HL-60/S4 treated with retinoic acid at 250 ng/mL for 4 days and 3 days (cell line): ENCODE data around the gene TRPC6.
"Not testable (repeated sequence)": the region's sequence is repeated elsewhere in the genome, so short reads cannot be mapped to it uniquely, and the experiment has no call there.

Experiments
- in situ Hi-C: fragments of 300-500 bp; cut with MboI; formaldehyde crosslinking; loops from 2 replicates; pipeline ENCODE4 v1.7.0; 2022; ENCODE audit warnings: low sequenced_read_pairs

TRPC6 gene

GRCh38 chr11:101458161-101458560, 125.6 kb downstream of the TRPC6 start:
- in situ Hi-C loops, result no loop called here

- in situ Hi-C loops, result no loop called here
Observed at GRCh38 chr11:101456812-101457211, 127.0 kb downstream of the TRPC6 start.

DNA sequence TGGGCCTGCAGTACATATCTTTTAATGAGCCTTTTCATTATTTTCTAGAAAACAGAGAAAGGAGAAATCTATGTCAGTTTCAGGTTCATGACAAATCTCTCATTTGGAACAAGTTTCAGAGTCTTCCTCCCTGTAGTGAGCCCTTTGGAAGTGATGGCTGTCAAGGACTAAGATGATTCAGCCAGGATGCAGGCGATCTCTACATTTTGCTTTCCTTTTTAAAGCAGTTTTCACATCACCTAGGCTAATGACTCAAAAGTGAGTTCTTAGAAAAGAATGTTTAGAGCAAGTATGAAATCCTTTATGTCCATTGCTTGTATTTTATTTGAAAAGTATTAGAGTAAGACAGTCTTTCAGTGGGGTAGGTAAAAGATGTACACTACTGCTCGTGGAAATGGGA, 130.1 kb downstream of the TRPC6 start:
- in situ Hi-C loops, result no loop called here

DNA sequence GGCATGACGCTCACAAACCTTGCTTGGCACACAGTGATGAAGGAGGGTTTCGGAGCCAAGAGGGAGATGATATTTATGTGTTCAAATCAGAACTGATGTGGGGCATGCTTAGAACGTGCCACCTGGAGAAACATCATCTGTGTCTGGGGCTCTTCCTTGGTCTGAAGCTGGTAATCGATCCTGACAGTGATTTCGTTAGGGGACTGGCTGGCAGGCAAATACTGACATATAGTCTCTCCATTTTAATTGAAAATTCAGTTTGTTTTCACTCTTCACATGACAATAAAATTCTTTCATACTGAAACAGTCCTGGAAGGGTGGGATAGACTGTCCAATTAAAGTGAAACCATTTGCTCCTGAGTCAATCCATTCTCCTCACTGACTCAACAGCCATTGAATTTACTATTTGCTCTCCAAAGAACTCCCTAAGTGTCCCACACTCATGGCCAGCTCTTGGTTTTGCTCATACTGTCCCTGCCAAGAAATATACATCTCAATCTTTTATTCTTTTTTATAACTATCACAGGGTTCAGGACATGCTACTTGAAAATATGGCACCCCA, 134.8 kb downstream of the TRPC6 start:
- in situ Hi-C loops, result no loop called here

DNA sequence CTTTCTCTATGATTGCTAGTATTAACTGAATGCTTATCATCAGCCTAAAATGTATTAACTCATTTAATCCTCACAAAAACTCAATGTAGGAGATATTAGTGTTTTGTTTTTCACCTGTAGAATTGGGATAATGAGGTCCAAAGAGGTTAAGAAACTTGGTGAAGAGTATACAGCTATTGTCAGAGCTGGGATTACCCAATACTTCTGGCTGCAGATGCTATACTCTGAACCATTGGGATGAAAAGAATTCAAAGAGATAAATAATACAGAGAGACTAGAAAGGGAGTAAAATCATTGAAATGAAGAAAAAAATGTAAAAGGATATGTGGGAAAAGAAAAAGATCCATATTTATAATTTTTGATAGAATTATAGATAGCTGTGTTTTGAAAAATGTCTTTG, 137.1 kb downstream of the TRPC6 start:
- in situ Hi-C loops, result no loop called here

- in situ Hi-C loops, result no loop called here
Observed at GRCh38 chr11:101446238-101446637, 137.6 kb downstream of the TRPC6 start.

- in situ Hi-C loops, result no loop called here
Observed at GRCh38 chr11:101445761-101446160, 138.0 kb downstream of the TRPC6 start.

DNA sequence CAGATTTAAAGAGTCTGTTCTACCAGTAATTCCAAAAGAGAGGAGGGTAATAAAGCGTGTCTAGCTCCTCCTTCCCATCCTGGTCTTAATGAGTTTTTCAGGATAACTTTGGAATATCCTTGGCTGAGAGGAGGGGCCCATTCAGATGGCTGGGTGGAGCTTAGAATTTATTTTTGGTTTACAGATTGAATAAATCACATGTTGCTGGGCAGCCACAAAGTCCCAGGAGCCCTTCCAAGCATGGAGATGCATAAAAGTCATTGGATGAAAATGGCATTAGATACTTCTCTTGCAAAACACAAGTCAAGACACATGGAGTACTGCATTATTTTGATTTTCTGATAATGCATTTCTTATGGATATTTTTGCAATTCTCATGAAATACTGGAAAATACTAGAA, 139.0 kb downstream of the TRPC6 start:
- in situ Hi-C loops, result no loop called here

- in situ Hi-C loops, result no loop called here
Observed at GRCh38 chr11:101444164-101444563, 139.6 kb downstream of the TRPC6 start.

DNA sequence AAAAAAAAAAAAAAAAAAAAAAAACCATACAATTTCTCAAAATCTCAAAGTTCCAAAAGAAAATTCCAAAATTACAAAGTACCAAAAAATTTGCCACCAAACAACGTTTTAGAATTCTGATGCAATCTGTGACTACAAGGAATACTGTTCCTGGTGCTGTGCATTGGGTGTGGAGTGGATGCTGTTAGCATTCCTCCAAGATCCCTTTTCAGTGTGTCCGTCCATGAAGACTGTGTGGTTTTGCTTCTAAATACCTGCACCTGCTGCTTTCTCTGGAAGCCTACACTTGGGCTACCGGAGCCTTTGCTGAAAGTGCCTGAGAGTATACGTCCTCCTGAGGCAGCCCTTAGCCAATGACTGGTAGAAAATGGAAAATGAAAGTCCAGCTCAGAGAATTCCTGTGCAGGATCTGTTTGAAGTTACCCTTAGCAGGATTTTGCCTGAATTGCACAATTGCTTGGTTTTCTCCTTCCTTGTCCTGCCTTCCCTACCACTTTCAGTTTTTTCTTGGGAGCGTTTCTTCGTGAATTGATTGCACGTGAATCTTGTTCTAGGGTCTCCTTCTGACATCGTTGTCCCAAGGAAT, 140.8 kb downstream of the TRPC6 start:
- in situ Hi-C loops, result no loop called here

DNA sequence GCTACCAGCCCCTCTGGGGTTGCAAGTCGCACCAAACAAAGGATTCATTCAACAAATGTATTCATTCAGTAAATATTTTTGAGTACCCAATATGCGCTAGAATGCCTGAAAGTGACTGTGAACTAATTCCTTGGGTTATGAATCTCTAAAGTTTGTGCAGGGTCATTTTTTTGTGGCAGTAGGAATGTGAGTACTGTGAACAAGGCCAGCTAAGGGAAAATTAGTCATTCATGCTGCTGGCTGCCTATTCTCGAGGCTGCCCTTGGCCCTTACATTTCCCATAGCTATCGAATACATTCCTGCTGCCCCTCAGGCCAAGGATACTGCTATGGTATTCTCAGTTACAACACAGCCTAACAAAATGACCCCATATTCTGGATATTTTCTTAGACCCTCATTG, 141.6 kb downstream of the TRPC6 start:
- in situ Hi-C loops, result no loop called here

- in situ Hi-C loops, result no loop called here
Observed at GRCh38 chr11:101441747-101442146, 142.1 kb downstream of the TRPC6 start.

DNA sequence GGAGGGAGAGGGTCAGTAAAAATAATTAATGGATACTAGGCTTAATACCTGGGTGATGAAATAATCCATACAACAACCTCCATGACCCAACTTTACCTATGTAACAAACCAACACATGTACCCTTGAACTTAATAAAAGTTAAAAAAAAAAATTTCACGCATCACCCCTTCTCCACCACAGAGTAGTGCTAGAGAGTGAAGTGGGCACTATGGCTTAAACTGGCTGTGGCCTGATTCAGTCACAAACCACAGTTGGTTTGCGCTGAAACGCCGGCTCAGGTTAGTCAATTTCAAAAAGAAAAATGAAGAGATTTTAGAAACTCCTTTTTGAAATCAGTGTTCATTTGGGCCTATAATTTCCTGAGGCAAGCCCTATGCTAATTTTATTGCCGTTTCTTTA, 144.3 kb downstream of the TRPC6 start:
- in situ Hi-C loops, result no loop called here

- in situ Hi-C loops, result not testable (repeated sequence)
Observed at GRCh38 chr11:101438708-101439107, 145.1 kb downstream of the TRPC6 start.

DNA sequence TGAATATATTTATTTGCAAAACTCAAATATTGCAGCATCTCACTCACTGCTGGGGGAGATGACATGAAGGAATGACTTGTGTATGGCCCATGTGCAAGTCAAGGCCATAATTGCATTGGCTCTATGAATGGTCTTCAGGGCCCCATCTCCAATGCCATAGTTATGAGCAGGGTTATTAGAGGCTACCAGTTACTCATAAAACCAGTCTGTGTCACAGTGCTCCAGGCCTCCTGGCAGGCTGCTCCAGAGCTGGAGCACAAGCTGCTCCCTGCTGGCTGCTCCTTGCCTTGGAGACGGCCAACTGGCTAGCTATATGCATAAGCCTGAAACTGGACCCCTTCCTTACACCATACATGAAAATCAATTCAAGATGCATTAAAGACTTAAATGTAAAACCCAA, 145.7 kb downstream of the TRPC6 start:
- in situ Hi-C loops, result no loop called here

- in situ Hi-C loops, result no loop called here
Observed at GRCh38 chr11:101436511-101437142, 147.2 kb downstream of the TRPC6 start.

- in situ Hi-C loops, result no loop called here
Observed at GRCh38 chr11:101435408-101435973, 148.3 kb downstream of the TRPC6 start.

- in situ Hi-C loops, result no loop called here
Observed at GRCh38 chr11:101434026-101434643, 149.7 kb downstream of the TRPC6 start.

DNA sequence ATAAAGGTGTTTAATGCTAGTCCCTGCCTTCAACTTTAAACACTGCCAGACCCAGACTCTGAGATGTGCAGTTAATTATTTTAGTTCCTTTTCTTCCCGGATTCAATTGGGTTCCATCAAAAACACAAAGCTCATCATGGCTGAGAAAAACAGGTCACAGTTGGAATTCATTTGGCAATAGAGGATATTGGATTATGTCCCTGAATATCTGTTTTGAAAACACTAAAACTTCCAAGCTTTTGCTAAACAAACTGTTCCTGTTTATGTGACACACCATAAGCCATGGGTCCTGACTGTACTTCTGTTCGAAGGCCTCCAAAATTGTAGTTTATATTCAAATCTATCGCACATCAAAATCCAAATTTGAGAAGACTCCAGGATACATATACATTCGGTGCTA, 150.7 kb downstream of the TRPC6 start:
- in situ Hi-C loops, result no loop called here

DNA sequence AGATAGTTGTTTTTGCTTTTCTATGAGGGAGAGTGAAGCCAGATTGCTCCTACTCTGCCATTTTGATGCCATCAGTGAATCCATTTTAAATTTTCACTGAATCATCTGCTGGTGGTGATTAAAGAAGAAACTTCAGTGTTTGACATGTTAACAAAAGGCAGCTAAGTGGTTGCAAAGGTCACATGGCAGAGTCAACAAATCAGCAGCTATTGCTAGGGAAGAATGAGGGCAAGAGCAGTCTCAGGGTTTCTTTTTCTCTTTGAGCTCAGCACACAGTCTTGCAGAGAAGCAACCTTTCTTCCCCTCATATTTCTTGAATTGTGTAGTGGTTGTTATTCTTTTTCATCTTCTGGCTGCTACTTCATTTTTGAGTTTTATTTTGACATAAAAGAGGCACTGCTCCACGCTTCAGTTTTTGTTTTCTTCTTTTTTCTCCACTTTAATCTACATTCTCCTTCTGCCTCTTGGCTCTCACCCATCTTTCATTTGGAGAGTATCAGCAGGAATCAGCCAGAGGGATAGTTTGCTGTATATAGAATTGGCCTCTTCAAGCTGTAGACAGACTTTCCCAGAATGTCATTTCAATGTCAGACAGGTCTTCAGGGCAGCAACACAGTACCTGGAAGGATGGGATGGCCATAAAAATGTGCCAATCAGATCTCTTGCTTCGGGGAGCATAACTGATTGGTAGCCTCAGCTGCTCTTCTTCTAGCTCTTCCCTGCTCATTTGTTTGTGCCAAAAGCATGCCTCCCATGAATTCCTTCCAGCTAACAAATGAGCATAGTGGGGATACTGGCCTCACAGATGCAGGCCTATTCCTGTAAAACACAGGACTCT, 153.9 kb downstream of the TRPC6 start:
- in situ Hi-C loops, result no loop called here

DNA sequence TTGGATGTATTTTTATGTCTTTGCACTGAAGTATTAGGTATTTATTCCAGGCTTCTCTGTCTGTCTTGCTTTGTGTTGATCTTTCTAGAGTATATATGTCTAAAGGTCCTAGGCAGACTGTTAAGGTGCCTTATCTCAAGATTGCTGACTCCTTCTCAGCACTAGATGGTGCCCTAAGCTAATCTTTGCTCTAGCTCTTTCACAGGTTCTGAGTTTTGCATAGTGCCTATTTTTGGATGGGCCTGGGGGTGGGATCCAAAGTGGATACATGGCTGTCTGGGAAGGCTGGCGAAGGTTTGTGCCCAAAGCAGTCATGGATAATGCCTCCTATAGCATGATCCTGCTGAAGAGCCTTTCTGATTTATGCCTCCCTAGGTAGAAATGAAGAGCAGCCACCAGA, 154.9 kb downstream of the TRPC6 start:
- in situ Hi-C loops, result no loop called here
